Panc1 (cell line): ENCODE results near the gene ETV5. TPM values are rescaled to one million over a fixed set of nuclear protein-coding genes. Genes with fewer than 3 reads are reported as not detected.

Experiments
- ATAC-seq: fragments of 200-7000 bp; cut with Tn5 transposase; 2 replicates; pipeline ENCODE4 v1.9.1; 2020; ENCODE audit warnings: mild to moderate bottlenecking, moderate library complexity
- BruUV-seq: library from RNA; stranded (reverse); fragments of 400-500 nt; replicated peaks from 2 replicates; lab custom pipeline; 2021; lab: Mats Ljungman, UMichigan
- CTCF ChIA-PET: fragments of 300-600 bp; sonication (Branson Sonifier 250); formaldehyde crosslinking; loops from one replicate; lab custom pipeline; 2022; ENCODE audit warnings: antibody characterized with exemption; lab: Charles Lee
- POLR2A ChIA-PET: fragments of 300-600 bp; sonication (Branson Sonifier 250); formaldehyde crosslinking; loops from one replicate; lab custom pipeline; 2022; ENCODE audit warnings: antibody characterized with exemption; lab: Charles Lee
- DNase-seq: peaks from one replicate; pipeline ENCODE4 v3.0.0-alpha.2; 2010; ENCODE audit warnings: low read depth, low spot score
- H3K27ac ChIP-seq: 2 replicates; pipeline ENCODE4 v1.5.1; 2011; ENCODE audit warnings: mild to moderate bottlenecking, low read length, inconsistent platforms
- H3K27me3 ChIP-seq: fragments of 200-500 bp; sonication (Bioruptor generic); 2 replicates; pipeline ENCODE4 v1.6.0; 2014; ENCODE audit warnings: low read length, inconsistent platforms; ENCODE audit not compliant: control insufficient read depth, insufficient read depth
- H3K36me3 ChIP-seq: fragments of 200-500 bp; sonication (Bioruptor generic); 2 replicates; pipeline ENCODE4 v1.5.1; 2014; ENCODE audit warnings: inconsistent platforms, mild to moderate bottlenecking, low read length, moderate library complexity; ENCODE audit not compliant: control insufficient read depth, insufficient read depth
- H3K4me1 ChIP-seq: 2 replicates; pipeline ENCODE4 v1.5.1; 2011; ENCODE audit warnings: inconsistent platforms, mild to moderate bottlenecking, low read length, moderate library complexity; ENCODE audit not compliant: control insufficient read depth, insufficient read depth
- H3K4me3 ChIP-seq, 2 experiments: 2 replicates each; pipeline ENCODE4 v1.5.1; 2011 to 2012; ENCODE audit warnings: low read depth in 2 of 2, low read length in 2 of 2, mild to moderate bottlenecking in 2 of 2, inconsistent platforms in 1 of 2, moderate library complexity in 1 of 2
- H3K9me3 ChIP-seq: fragments of 200-500 bp; sonication (Bioruptor generic); 2 replicates; pipeline ENCODE4 v1.5.1; 2014; ENCODE audit warnings: low read depth, mild to moderate bottlenecking, inconsistent platforms, low read length, moderate library complexity; ENCODE audit not compliant: control insufficient read depth, insufficient read depth
- POLR2AphosphoS5 ChIP-seq: IDR thresholded peaks from 2 replicates; pipeline ENCODE4 v1.6.1; 2012; ENCODE audit warnings: mild to moderate bottlenecking, low read depth, low read length, moderate library complexity
- SIN3A ChIP-seq: IDR thresholded peaks from 2 replicates; pipeline ENCODE4 v1.6.1; 2012; ENCODE audit warnings: low read depth, mild to moderate bottlenecking, low read length, moderate library complexity, borderline replicate concordance; ENCODE audit not compliant: insufficient read depth
- TCF7L2 ChIP-seq: IDR thresholded peaks from 2 replicates; pipeline ENCODE4 v1.6.1; 2011; ENCODE audit warnings: mild to moderate bottlenecking, low read depth, low read length, inconsistent platforms
- in situ Hi-C: cut with HindIII; loops from 2 replicates; pipeline ENCODE4 v1.10.0; 2016; ENCODE audit warnings: low sequenced_read_pairs, low pct_unique_long_range_greater_than_20kb
- intact Hi-C: fragments of 100-400 bp; cut with micrococcal nuclease; formaldehyde crosslinking; loops from one replicate; pipeline ENCODE4 v1.10.0; 2022; ENCODE audit not compliant: unreplicated experiment
- total RNA-seq: library from RNA; stranded (reverse); gene quantifications from one replicate; pipeline ENCODE4 v1.2.1, GENCODE V29; 2021; ENCODE audit not compliant: unreplicated experiment
- TF ChIP-seq, protein P1 (sequence below): fragments of 450-650 bp; IDR thresholded peaks from 2 replicates; pipeline ENCODE4 v1.5.1; 2017; ENCODE audit warnings: mild to moderate bottlenecking
- TF ChIP-seq, protein P2 (sequence below), 2 experiments: IDR thresholded peaks; 2 replicates each; pipeline ENCODE4 v1.6.1; 2011 to 2012; ENCODE audit warnings: low read depth in 2 of 2, control low read depth in 1 of 2, low read length in 1 of 2, mild to moderate bottlenecking in 1 of 2, moderate library complexity in 1 of 2; ENCODE audit not compliant: insufficient read depth in 1 of 2

The ETV5 gene
- total RNA-seq, 1 experiment from 2014 or later, result 79.3 TPM

GRCh38 chr3:186057594-186057993 lies 51.3 kb downstream of the ETV5 start:
- ATAC-seq (no peak), DNase-seq (no peak)
- POLR2A ChIA-PET, result no interaction called here
- no peaks in the 10 kb centered on the region for H3K9me3 ChIP-seq
- TF ChIP-seq, protein P1, sequence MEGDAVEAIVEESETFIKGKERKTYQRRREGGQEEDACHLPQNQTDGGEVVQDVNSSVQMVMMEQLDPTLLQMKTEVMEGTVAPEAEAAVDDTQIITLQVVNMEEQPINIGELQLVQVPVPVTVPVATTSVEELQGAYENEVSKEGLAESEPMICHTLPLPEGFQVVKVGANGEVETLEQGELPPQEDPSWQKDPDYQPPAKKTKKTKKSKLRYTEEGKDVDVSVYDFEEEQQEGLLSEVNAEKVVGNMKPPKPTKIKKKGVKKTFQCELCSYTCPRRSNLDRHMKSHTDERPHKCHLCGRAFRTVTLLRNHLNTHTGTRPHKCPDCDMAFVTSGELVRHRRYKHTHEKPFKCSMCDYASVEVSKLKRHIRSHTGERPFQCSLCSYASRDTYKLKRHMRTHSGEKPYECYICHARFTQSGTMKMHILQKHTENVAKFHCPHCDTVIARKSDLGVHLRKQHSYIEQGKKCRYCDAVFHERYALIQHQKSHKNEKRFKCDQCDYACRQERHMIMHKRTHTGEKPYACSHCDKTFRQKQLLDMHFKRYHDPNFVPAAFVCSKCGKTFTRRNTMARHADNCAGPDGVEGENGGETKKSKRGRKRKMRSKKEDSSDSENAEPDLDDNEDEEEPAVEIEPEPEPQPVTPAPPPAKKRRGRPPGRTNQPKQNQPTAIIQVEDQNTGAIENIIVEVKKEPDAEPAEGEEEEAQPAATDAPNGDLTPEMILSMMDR, result no peak
- TF ChIP-seq SIN3A (no peak), TCF7L2 (no peak), POLR2AphosphoS5 (no peak)
- TF ChIP-seq, protein P2, sequence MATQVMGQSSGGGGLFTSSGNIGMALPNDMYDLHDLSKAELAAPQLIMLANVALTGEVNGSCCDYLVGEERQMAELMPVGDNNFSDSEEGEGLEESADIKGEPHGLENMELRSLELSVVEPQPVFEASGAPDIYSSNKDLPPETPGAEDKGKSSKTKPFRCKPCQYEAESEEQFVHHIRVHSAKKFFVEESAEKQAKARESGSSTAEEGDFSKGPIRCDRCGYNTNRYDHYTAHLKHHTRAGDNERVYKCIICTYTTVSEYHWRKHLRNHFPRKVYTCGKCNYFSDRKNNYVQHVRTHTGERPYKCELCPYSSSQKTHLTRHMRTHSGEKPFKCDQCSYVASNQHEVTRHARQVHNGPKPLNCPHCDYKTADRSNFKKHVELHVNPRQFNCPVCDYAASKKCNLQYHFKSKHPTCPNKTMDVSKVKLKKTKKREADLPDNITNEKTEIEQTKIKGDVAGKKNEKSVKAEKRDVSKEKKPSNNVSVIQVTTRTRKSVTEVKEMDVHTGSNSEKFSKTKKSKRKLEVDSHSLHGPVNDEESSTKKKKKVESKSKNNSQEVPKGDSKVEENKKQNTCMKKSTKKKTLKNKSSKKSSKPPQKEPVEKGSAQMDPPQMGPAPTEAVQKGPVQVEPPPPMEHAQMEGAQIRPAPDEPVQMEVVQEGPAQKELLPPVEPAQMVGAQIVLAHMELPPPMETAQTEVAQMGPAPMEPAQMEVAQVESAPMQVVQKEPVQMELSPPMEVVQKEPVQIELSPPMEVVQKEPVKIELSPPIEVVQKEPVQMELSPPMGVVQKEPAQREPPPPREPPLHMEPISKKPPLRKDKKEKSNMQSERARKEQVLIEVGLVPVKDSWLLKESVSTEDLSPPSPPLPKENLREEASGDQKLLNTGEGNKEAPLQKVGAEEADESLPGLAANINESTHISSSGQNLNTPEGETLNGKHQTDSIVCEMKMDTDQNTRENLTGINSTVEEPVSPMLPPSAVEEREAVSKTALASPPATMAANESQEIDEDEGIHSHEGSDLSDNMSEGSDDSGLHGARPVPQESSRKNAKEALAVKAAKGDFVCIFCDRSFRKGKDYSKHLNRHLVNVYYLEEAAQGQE (IDR thresholded peaks at IDR 0.05; ENCODE audit: insufficient read depth in 1 of 2, low read depth in 2 of 2, low read length in 1 of 2), result no peak
- H3K27ac ChIP-seq, result no peak overlapping the region
- no peaks in the 10 kb centered on the region for H3K27me3 ChIP-seq
- H3K4me1 ChIP-seq, result no peaks in the 10 kb centered on the region
- H3K4me3 ChIP-seq, result no peak overlapping the region
- H3K36me3 ChIP-seq, result peaks cover 24% of the 10 kb centered on the region
- CTCF ChIA-PET, result interaction anchor here (0.6 kb wide), 1 partner anchor 483 kb away, joined by 3 read pairs; no protein-coding TSS in a partner anchor
- in situ Hi-C loops, result no loop called here
- no TSS peak for BruUV-seq
- intact Hi-C loops, result no loop called here

GRCh38 chr3:186054792-186055352 lies 54.0 kb downstream of the ETV5 start:
- no peaks in the 10 kb centered on the region for H3K4me1 ChIP-seq
- TF ChIP-seq, protein P1, result no peak
- TF ChIP-seq POLR2AphosphoS5, result no peak
- TF ChIP-seq TCF7L2, result no peak
- no peak for TF ChIP-seq SIN3A
- TF ChIP-seq, protein P2 (IDR thresholded peaks at IDR 0.05; ENCODE audit: insufficient read depth in 1 of 2, low read depth in 2 of 2, low read length in 1 of 2), result no peak
- H3K4me3 ChIP-seq, result no peak overlapping the region
- intact Hi-C loops (no loop called here), in situ Hi-C loops (no loop called here)
- POLR2A ChIA-PET, result no interaction called here
- DNase-seq (no peak), ATAC-seq (no peak)
- H3K9me3 ChIP-seq, result no peaks in the 10 kb centered on the region
- no peak overlapping the region for H3K27ac ChIP-seq
- BruUV-seq, result no TSS peak
- H3K36me3 ChIP-seq, result peaks cover 27% of the 10 kb centered on the region
- CTCF ChIA-PET, result interaction anchor here (0.8 kb wide), 1 partner anchor 10 kb away, joined by 3 read pairs; no protein-coding TSS in a partner anchor
- H3K27me3 ChIP-seq, result no peaks in the 10 kb centered on the region
